ENCODE data around the gene MUS81. TPM values are rescaled to one million over a fixed set of nuclear protein-coding genes. Genes with fewer than 3 reads are reported as not detected.
A peak's percentile ranks its signal among the peaks of the same experiment; 100 is the strongest.

The MUS81 gene
- total RNA-seq, 2 experiments from 2014 or later, result 37.7 to 39.2 TPM

DNA sequence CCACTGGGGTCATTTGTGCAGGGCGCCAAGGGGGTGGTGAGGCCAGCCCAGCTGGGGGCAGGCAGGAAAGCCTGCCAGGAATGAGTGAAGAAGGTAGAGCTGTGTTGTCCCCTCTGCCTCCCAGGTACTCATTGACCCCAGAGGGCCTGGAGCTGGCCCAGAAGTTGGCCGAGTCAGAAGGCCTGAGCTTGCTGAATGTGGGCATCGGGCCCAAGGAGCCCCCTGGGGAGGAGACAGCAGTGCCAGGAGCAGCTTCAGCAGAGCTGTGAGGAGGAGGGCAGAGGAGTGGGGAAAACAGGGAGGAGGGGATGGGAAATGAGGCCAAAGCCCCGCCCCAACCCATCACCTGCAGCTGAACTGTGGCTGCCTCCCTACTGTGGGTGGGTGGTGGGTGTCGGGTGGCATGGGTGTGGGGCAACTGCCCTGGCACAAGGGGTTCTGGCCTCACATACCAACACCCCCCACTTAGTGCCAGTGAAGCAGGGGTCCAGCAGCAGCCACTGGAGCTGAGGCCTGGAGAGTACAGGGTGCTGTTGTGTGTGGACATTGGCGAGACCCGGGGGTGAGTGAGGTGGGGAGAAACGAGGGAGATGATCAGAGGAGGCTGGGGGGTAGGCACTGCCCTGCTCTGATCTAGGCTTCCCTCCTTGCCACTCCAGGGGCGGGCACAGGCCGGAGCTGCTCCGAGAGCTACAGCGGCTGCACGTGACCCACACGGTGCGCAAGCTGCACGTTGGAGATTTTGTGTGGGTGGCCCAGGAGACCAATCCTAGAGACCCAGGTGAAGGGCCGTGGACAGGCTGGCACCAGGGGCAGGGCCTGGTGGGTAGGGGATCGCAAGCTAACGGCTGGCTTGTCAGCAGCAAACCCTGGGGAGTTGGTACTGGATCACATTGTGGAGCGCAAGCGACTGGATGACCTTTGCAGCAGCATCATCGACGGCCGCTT is 3.0 kb downstream of the MUS81 start:
- peaks cover 30% of the 10 kb centered on the region for H3K4me1 Mint-ChIP-seq (ENCODE audit: low read depth)
- DNase-seq (peak in 2 of 14 experiments; percentile 27), ATAC-seq (ENCODE audit: poor library complexity) (no peak)
- no peaks in the 10 kb centered on the region for H3K9me3 Mint-ChIP-seq
- Histone ChIP-seq H3K4me1 (ENCODE audit: insufficient read depth, low read length) (peaks cover 55% of the 10 kb centered on the region), H3K4me3 (ENCODE audit: low read length) (no peak overlapping the region), H3K36me3 (ENCODE audit: insufficient read depth, low read length) (peaks cover 66% of the 10 kb centered on the region), H3K27ac (ENCODE audit: low read depth in 1 of 2, low read length in 2 of 2) (peak overlapping the region in 1 of 2 donors; percentile 22), H3K27me3 (ENCODE audit: control insufficient read depth in 1 of 2, insufficient read depth in 2 of 2, low read length in 2 of 2) (no peaks in the 10 kb centered on the region), H3K9me3 (ENCODE audit: control insufficient read depth in 1 of 2, insufficient read depth in 1 of 2, low read length in 2 of 2) (no peaks in the 10 kb centered on the region)
- intact Hi-C loops (cut with DNase I, micrococcal nuclease), result no loop called here
- TF ChIP-seq, protein P1, sequence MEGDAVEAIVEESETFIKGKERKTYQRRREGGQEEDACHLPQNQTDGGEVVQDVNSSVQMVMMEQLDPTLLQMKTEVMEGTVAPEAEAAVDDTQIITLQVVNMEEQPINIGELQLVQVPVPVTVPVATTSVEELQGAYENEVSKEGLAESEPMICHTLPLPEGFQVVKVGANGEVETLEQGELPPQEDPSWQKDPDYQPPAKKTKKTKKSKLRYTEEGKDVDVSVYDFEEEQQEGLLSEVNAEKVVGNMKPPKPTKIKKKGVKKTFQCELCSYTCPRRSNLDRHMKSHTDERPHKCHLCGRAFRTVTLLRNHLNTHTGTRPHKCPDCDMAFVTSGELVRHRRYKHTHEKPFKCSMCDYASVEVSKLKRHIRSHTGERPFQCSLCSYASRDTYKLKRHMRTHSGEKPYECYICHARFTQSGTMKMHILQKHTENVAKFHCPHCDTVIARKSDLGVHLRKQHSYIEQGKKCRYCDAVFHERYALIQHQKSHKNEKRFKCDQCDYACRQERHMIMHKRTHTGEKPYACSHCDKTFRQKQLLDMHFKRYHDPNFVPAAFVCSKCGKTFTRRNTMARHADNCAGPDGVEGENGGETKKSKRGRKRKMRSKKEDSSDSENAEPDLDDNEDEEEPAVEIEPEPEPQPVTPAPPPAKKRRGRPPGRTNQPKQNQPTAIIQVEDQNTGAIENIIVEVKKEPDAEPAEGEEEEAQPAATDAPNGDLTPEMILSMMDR (IDR thresholded peaks at IDR 0.05), result no peak
- peaks cover 85% of the 10 kb centered on the region for H3K36me3 Mint-ChIP-seq (ENCODE audit: low read depth)
- ChIA-PET POLR2A (interaction anchor here (0.6 kb wide), 1 partner anchor 109 kb away, joined by 3 read pairs; no protein-coding TSS in a partner anchor), CTCF (interaction anchor here (1.6 kb wide), 1 partner anchor 21 kb away, joined by 5 read pairs; no protein-coding TSS in a partner anchor)
- no peak overlapping the region for H3K27ac Mint-ChIP-seq
- no peaks in the 10 kb centered on the region for H3K27me3 Mint-ChIP-seq
- H3K4me3 Mint-ChIP-seq, result no peak overlapping the region

DNA sequence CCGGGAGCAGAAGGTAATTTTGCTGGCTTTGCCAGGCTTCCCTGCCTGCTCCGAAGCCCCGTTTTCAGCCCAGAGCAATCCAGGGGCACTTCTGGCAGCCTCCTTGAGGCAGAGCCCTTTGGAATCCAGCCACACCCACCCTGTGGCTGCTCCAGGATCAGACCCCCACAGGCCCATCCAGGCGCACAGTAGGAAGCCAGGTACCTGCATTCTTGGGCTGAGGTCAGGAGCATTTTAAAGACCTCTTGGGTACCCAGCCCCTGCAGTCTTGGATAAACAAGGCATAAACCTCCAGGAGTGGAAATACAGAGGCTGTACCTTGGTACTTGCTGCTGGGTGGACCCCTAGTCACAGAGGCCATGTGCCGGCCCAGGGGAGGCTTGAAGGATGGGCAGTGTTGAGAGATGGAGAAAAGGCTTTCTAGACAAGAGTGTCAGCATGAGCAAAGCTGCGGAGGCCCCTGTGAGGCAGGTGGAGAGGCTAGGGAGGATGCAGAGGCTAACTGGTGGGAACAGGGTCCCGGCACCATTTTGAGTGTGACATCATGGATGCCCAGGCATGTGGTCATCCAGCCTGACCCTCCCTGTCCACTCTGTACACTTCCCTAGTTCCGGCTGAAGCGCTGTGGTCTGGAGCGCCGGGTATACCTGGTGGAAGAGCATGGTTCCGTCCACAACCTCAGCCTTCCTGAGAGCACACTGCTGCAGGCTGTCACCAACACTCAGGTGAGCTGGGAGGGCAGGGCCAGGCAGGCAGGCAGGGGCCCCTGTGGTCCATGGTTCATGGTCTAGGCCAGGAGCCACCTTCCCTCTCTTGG is 3.9 kb downstream of the MUS81 start:
- Mint-ChIP-seq H3K27ac (no peak overlapping the region), H3K9me3 (no peaks in the 10 kb centered on the region), H3K4me3 (no peak overlapping the region), H3K36me3 (ENCODE audit: low read depth) (peaks cover 76% of the 10 kb centered on the region), H3K27me3 (no peaks in the 10 kb centered on the region), H3K4me1 (ENCODE audit: low read depth) (peaks cover 21% of the 10 kb centered on the region)
- DNase-seq, result peak in 1 of 14 experiments; percentile 11
- H3K27ac ChIP-seq (ENCODE audit: low read depth in 1 of 2, low read length in 2 of 2), result no peak overlapping the region
- no peak overlapping the region for H3K4me3 ChIP-seq (ENCODE audit: low read length)
- ChIA-PET POLR2A (no interaction called here), CTCF (interaction anchor here (1.6 kb wide), 1 partner anchor 21 kb away, joined by 5 read pairs; no protein-coding TSS in a partner anchor)
- no peak for ATAC-seq (ENCODE audit: poor library complexity)
- no peaks in the 10 kb centered on the region for H3K27me3 ChIP-seq (ENCODE audit: control insufficient read depth in 1 of 2, insufficient read depth in 2 of 2, low read length in 2 of 2)
- intact Hi-C loops (cut with DNase I, micrococcal nuclease), result no loop called here
- H3K4me1 ChIP-seq (ENCODE audit: insufficient read depth, low read length), result peaks cover 47% of the 10 kb centered on the region
- no peaks in the 10 kb centered on the region for H3K9me3 ChIP-seq (ENCODE audit: control insufficient read depth in 1 of 2, insufficient read depth in 1 of 2, low read length in 2 of 2)
- TF ChIP-seq, protein P1 (IDR thresholded peaks at IDR 0.05), result no peak
- H3K36me3 ChIP-seq (ENCODE audit: insufficient read depth, low read length), result peaks cover 67% of the 10 kb centered on the region

DNA sequence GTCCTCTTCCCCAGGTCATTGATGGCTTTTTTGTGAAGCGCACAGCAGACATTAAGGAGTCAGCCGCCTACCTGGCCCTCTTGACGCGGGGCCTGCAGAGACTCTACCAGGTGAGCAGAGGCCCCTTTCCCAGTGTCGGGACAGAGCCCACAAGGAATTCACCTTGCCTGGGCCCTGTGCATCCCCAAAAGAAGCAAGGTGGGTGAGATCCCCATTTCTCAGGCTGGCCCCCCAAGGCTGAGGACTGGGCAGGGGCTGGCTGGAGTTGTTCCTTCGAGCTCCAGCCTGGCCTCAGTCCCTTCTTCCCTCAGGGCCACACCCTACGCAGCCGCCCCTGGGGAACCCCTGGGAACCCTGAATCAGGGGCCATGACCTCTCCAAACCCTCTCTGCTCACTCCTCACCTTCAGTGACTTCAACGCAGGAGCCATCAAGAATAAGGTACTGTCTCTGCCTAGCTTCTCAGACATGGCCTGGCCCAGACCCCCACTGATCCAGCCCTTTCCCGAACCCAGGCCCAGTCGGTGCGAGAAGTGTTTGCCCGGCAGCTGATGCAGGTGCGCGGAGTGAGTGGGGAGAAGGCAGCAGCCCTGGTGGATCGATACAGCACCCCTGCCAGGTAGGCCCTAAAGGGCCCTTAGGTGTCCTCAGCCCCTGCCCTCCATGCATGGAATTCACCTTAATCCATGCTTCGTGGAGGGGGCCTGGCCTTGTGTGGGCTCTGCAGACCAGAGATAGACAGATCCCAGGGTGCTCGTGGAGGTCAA is 4.7 kb downstream of the MUS81 start:
- no peaks in the 10 kb centered on the region for H3K9me3 ChIP-seq (ENCODE audit: control insufficient read depth in 1 of 2, insufficient read depth in 1 of 2, low read length in 2 of 2)
- TF ChIP-seq, protein P1 (IDR thresholded peaks at IDR 0.05), result no peak
- Mint-ChIP-seq H3K4me3 (peak overlapping the region; percentile 65), H3K4me1 (ENCODE audit: low read depth) (peaks cover 18% of the 10 kb centered on the region), H3K9me3 (no peaks in the 10 kb centered on the region), H3K27ac (no peak overlapping the region), H3K27me3 (no peaks in the 10 kb centered on the region), H3K36me3 (ENCODE audit: low read depth) (peaks cover 69% of the 10 kb centered on the region)
- H3K4me3 ChIP-seq (ENCODE audit: low read length), result no peak overlapping the region
- ATAC-seq (ENCODE audit: poor library complexity) (no peak), DNase-seq (peak in 1 of 14 experiments; percentile 16)
- intact Hi-C loops (cut with DNase I, micrococcal nuclease), result no loop called here
- CTCF ChIA-PET, result no interaction called here
- H3K4me1 ChIP-seq (ENCODE audit: insufficient read depth, low read length), result peaks cover 41% of the 10 kb centered on the region
- POLR2A ChIA-PET, result no interaction called here
- peaks cover 67% of the 10 kb centered on the region for H3K36me3 ChIP-seq (ENCODE audit: insufficient read depth, low read length)
- H3K27ac ChIP-seq (ENCODE audit: low read depth in 1 of 2, low read length in 2 of 2), result no peak overlapping the region
- H3K27me3 ChIP-seq (ENCODE audit: control insufficient read depth in 1 of 2, insufficient read depth in 2 of 2, low read length in 2 of 2), result no peaks in the 10 kb centered on the region
